Tongue (tissue), 2 donors: ENCODE data around the gene BBS7. TPM values are rescaled to one million over a fixed set of nuclear protein-coding genes. Genes with fewer than 3 reads are reported as not detected.

ENCODE experiments used
- DNase-seq: peaks from one replicate; pipeline ENCODE4 v3.0.0-alpha.2; 2015
- total RNA-seq: library from RNA; depleted of rRNA; stranded (reverse); fragments of >200 nt; gene quantifications from one replicate; pipeline ENCODE4 v1.2.3, GENCODE V29; 2014

The BBS7 gene, protein sequence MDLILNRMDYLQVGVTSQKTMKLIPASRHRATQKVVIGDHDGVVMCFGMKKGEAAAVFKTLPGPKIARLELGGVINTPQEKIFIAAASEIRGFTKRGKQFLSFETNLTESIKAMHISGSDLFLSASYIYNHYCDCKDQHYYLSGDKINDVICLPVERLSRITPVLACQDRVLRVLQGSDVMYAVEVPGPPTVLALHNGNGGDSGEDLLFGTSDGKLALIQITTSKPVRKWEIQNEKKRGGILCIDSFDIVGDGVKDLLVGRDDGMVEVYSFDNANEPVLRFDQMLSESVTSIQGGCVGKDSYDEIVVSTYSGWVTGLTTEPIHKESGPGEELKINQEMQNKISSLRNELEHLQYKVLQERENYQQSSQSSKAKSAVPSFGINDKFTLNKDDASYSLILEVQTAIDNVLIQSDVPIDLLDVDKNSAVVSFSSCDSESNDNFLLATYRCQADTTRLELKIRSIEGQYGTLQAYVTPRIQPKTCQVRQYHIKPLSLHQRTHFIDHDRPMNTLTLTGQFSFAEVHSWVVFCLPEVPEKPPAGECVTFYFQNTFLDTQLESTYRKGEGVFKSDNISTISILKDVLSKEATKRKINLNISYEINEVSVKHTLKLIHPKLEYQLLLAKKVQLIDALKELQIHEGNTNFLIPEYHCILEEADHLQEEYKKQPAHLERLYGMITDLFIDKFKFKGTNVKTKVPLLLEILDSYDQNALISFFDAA
- 9.0 TPM for total RNA-seq

DNA sequence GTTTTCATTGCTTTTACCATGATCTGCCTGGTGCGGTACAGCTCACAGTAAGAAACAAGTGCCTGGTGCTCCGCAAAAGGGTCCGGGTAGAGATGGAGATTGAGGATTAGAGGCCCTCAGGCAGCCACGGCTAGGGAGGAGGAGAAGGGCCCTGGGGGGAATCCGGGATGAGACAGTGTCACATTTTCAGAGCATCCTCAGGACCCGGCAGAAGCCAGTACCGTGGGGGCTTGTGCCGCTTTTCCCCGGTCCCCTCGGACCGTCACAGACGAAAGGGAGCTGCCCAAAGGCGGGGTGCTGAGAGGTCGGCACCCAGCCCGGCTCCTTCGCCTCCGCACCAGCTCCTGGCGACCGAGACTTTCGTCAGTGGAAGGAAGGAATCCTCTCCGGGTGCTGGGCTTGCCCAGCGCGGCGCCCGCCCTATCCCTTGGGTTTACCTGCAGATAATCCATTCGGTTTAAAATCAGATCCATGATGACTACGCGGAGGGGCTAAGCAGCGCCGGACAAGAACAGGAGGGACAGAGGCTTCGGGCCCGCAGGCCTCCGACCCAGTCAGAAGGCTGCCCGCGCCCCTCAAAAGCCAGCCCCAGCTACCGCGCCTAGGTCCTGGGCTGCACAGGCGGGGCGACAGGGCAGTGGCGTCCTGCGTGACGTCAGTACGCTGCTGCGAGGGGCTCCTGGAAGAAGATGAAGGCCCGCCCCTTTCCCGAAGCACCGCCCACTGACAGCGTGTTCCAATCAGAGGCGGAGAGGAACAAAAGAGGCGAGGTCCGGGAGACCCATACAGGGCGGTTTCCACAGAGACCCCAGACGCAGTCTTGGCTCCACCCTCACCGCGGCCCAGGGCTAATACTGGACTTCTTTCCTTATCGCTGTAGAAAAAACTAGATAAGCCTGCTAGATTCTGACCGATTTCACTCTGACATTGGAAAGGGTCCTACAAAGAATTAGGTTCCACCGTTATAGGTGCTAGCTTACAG, at the start of gene BBS7:
BBS7 (minus strand) TSS at position 634 of the 982 bp plus-strand sequence; CDS start at position 473, 161 bp downstream.
- DNase-seq, result peak; percentile 99

DNA sequence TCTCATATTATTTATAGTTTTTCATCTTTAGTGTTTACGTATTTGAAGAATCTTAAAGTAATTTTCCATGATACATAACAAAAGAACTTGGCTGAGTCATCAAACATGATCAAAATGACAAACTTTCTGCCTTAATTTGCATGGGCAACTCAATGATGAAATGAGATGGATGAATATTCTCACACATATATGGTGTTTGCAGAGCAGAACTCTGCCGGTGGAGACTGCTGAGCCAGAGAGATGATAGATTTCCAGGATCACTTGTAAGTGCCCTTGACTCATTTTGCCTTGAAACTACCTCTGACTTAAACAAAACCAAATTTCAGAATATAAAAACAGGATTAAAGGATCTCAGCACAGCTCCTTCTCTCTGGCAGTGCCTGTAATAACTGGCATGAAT, 43.4 kb upstream of the BBS7 start:
- DNase-seq, result no peak

DNA sequence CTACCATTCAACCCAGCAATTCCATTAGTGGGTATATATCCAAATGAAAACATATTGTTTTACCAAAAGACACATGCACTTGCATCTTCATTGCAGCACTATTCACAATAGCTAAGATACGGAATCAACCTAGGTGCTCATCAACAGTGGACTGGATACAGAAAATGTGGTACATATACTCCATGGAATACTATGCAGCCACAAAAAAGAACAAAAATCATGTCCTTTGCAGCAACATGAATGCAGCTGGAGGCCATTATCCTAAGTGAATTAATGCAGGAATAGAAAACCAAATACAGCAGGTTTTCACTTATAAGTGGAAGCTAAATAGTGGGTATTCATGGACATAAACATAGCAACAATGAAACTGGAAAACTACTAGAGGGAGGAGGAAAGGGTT, 38.1 kb upstream of the BBS7 start:
- DNase-seq, result no peak

DNA sequence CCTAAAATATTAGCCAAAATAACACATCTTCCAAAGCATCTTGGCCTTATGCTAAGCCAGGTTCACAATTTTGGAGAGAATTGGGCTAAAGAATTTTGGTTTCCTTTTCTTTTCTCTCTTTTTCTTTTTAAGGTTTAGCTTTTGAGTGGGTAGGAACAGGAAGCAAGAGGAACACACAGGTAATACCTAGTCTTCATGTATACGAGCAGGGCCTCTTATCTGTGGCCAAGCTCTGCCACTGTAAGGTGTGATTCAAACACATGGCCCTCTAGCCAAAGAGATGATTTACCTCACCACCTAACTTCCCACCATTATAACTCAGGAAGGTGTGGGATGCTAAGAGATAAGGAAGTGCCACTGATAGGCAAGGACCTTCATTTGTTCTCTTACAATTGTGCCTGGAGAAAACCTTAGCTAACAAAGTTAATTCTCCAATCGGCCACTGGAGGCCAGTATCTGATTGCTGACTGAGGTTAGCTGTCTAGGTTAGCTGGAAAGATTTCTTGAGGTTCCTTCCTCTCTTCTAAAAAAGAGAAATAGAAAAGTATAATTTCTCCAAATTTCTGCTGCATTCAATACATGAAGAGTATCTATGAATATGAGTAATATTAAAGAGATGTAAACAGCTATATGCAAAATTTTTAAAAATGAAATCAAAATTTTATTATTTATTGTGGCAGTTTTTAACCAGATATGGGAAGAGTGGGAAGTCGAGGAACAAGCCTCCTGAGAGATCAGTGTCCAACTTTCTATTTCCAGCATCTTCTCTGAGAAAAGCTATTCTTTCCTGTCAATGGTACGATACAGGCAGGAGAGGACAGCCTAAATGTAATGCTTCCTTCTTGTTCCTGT, 30.1 kb upstream of the BBS7 start:
- peak; percentile 75 for DNase-seq

DNA sequence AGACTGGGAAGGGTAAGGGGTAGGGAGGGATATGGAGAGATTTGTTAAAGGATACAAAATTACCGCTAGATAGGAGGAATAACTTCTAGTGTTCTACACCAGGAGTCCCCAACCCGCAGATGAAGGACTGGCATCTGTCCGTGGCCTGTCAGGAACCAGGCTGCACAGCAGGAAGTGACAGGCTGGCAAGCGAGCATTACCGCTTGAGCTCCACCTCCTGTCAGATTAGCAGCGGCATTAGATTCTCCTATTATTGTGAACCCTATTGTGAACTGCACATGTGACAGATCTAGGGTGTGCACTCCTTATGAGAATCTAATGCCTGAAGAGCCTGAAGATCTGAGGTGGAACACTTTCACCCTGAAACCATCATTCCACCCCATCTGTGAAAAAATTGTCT, 27.9 kb upstream of the BBS7 start:
- no peak for DNase-seq

DNA sequence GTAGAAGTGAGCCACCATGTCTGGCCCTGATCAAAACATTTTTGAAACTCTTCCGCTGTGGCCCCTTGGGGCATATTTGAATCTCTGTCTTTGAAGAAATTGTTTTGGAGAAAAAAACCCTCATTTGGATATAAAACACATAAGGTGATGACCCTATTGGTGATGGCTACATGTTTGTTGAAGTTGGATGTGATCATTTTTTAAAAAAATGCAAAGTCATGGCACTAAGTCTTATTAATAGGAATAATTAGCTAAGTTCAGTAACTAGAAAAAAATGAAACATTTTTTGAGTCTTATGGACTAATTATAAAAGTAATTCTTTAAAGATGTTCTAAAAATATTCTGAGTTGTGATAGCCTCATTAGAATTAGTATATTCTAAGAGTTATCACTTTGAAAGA, 17.9 kb upstream of the BBS7 start:
- DNase-seq, result no peak

DNA sequence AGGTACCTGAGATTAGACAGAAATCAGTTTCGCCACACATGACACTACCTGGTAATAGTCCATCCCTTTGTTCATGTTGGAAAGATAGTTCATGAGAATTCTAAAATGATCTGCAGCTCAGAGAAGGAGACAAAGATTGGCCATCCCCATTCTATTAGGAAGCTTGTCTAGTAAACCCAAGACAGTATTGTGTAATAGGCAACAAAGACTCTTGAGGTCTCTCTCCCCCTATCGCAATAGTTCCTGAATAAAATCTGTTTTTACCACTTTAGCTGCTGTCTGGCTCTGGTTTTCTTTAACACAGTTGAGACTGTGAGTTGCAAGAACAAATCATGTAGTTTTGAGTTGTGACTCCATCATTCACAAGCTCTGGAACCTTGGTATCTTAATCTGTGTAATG, 14.8 kb upstream of the BBS7 start:
- DNase-seq, result no peak

DNA sequence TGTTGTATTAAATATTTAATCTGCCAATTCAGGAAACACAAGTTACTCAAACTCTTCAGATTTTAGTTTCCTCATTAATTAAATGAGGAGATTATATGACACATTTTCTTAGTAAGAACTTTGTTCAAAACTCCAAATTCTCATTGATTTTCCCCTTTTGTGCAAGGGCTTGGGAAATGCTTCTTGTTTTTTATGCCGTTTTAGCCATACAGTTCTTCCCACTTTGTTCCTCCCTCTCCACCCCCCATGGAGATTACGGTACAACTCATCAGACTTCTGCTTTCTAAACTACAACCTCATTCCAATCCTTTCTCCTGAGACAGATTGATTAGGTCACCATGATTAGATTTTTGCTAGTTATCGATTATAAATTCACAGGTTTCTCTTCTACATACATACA, 10.9 kb upstream of the BBS7 start:
- no peak for DNase-seq

DNA sequence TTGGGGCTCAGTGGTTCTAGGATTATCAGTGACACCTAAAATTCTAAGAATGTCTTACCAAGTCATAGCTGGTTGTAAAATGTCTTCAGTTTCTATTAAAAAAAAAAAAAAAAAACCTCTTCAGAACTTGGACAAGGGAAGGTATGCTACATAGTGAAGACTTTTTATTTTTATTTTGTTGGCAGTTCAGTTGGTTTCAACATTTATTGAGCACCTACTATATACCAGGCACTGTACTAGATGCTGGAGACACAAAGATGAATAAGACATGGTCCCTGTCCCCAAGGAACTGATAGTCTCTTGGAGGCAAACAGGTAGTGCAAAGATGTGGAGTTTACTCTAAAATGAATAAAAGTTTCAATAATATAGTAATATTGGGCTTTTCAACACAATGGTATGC, 8.9 kb upstream of the BBS7 start:
- no peak for DNase-seq

DNA sequence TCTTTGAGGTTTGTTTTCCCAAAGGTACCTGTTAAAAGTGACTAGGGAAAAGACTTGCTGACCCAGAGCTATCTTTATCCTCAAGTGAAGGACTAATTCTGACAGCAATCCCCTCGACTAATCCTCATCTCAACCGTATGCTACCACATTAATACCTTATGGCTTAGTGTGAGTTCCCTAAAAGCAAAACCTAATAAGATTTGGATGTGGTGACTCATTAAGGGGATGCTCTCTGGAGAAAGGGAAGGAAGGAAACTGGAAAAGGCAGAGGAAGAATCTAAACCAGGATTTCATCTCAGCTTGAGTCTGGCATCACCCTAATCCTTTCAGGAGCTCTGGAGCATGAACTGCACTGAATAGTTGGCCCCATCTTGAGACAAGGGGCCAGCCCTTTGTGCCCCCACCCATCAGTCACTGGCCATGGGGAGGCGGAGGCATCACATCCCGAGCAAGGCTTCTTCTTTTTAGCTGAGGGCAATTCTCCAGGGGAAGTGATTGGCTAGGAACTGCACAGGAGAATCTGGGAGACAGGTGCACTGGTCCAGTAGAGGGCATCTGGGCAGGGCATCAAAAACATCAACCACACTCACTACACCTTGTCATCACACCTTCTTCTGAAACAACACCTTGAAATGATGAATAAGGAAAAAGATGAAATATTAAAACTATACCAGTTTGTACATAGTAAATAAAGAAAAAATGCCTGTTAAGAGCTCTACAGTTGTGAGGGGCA, 6.9 kb upstream of the BBS7 start:
- DNase-seq, result no peak

DNA sequence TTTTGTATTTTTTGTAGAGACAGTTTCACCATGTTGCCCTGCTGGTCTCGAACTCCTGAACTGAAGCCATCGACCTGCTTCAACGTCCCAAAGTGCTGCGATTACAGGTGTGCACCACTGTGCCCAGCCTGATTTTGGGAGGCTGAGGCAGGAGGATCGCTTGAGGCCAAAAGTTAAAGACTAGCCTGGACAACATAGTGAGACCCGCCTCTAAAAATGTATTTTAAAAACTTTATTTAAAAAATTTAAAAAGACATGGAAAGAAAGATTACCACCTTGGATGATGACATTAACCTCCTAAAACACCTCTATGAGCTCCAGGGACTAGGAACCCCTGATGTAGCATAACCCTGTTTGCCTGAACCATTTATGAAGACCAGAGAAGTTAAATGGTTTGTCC, 5.8 kb upstream of the BBS7 start:
- DNase-seq, result no peak

DNA sequence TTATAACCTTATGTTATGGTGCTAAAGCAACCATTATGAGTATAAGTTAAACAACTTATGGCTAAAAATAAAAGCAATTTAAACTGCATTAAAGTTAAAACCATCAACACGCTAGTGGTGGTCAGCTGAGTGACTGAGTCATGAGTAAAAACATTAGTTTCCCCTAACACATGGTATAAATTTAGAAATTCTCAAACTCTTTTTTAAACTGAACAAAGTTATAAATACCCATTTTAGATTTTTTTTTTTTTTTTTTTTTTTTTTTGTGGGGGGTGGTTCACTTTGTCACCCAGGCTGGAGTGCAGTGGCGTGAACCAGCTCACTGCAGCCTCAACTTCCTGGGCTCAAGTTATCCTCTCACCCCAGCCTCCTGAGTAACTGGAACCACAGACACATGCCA, 5.4 kb upstream of the BBS7 start:
- DNase-seq, result no peak

DNA sequence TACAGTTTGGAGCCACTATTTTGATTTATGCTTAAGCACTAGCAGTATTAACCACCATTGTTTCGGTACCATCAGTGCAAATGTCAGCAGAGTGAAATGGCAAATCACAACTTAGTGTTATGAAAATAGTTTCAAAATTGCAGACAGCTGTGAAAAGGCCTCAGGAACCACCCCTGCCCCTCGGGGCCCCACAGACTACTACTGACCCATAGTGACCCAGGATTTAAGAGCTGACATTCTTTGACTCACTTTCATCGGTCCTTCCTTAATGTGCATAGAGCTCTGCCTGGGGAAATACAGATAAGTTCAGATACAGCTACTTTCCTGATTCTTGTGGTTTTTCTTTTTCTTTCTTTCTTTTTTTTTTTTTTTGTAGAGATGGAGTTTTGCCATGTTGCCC, 3.3 kb upstream of the BBS7 start:
- DNase-seq, result no peak

DNA sequence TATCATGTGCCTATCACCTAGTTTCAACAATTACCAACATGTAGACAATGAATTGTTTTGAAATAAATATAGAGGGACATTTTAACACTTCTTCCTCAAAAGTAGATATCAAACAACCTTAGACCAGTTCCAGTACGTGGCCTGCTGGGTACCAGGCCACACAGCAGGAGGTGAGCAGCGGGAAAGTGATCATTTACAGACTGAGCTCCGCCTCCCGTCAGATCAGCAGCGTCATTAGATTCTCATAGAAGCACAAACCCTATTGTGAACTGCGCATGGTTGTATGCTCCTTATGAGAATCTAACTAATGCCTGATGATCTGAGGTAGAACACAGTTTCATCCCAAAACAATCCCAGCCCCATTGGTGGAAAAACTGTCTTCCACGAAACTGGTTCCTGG, 6.5 kb downstream of the BBS7 start:
- no peak for DNase-seq

DNA sequence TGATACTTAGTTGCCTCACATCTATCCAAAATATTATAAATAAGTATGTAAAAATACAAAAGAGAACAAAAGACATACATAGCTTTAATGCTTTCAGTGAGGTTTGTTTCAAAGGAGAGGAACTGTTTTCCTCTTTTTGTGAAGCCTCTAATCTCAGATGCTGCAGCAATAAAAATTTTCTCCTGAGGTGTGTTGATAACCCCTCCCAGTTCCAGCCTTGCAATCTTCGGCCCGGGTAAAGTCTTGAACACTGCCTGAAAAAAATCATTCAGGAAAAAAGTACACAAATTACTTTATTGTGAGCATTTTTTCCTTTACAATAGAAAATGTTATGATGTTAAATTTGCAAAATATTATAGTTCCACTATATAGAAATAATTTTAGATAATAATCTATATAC, 8.8 kb downstream of the BBS7 start:
- no peak for DNase-seq

DNA sequence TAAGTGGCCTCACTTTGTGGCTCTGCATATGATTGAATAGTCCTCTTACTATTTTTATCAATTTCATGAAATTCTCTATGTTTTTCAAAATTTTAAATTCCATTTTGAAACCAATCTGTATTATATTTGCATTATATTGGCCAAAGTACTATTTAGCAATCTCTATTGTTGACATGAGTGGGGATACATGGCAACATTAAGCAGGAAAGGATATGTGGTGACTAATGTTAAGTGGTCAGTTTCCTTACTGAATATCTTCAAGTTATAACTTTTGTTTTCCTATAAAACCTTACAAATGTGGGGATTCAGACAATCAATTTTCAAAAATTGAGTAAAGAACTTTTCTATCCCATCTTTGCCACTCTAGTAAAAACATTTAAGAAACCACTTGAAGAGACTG, 10.2 kb downstream of the BBS7 start:
- no peak for DNase-seq

DNA sequence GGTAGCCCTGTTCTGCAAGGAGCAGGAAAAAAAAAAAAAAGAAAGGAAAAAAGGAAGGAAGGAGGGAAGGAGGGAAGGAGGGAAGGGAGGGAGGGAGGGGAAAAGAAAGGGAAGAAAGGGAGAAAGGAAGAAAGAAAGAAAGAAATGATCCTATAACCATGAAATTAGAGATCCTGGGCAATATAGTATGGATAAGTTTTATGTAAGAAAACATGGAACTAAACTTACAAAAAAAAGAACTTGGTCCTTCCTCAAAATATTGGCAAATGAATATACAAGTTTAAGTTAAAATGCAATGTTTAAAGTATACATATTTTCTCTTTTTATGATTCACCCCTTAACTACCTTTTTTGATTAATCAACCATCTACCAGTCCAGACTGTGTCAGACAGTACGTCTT, 18.9 kb downstream of the BBS7 start:
- no peak for DNase-seq

DNA sequence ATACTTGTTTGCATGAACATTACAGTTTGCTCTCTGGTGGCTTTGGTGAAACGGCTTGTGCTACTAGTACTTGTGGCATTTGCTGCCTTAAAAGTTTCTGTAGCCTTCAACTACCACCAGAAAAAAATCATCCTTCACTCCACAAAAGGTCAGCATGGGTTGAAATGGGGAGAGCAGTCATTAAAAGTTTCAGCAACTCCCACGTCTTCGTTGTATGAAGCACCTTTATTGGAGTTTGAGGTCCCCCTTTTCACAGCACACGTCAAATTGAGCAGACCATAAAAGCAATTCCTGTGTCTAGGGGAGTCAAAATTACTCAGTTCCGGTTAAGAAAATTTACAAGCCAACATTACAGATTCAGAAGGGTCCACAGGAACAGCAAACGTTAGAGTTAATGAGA, 23.6 kb downstream of the BBS7 start:
- no peak for DNase-seq

DNA sequence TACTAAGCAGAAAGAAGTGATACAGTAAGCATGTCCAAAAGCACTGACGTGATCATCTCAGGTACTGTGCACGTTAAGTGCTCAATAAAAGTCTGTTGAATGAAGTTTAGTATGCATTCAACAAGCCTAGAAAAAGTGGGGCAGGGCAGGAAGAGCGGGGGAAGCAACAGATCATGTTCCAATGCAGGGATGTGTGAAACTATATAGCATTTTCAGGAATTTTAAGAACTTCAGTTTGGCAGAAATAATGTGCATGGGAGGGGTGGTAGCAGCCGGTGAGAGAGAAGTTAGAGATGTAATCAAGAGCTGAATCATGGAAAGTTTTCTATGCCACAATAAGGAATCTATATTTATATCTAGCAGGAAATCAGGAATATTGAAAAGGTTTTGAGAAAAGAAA, 27.4 kb downstream of the BBS7 start:
- DNase-seq, result no peak

DNA sequence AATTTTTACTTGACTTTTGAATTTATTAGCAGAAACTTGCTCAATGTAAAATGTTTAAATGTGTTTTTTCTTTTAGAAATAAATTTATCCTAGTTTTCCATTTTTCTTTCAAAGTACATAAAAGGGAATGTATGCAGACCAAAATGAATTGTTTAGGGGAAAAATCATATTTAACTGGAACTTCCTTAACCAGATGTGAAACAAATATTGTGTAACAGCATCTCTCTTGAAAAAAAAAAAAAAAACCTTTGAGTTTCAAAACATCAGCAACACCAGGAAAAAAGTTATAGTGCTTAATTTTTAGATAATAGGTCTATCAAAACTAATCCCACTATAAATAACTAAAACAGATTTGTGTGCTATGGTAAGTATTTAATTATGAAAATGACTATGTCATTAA, 32.1 kb downstream of the BBS7 start:
- no peak for DNase-seq

DNA sequence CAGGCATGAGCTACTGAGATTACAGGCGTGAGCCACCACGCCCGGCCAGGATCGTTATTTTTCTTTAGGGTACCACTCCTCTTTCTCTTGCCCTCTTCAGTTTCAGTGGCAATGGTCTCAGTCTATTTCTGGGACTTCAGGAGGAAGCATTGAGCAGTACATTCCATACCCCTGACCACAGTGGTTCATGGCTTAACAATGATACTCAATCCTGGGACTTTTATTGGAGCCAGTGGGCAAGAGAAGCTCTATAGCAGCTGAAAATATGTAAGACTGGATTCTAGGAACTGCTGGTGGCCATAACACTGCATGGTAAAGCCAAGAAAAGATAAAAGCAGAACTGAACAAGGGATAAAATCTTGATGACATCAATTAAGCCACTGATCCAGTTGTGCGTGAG, 40.8 kb downstream of the BBS7 start:
- no peak for DNase-seq
